SH-SY5Y (cell line): Measurements from ENCODE around the gene TTC19.

Source experiments
- GATA2 ChIP-seq: IDR thresholded peaks from 2 replicates; pipeline ENCODE4 v1.6.1; 2011; ENCODE audit warnings: mild to moderate bottlenecking, low read depth, low read length
- GATA3 ChIP-seq: IDR thresholded peaks from 2 replicates; pipeline ENCODE4 v1.6.1; 2011; ENCODE audit warnings: low read depth, mild to moderate bottlenecking, low read length, moderate library complexity

GRCh38 chr17:15952916-15953790, 46.5 kb upstream of the TTC19 start:
- TF ChIP-seq GATA2 (no peak), GATA3 (no peak)
